Measurements from ENCODE around the gene ASB6. TPM values are rescaled to one million over a fixed set of nuclear protein-coding genes. Genes with fewer than 3 reads are reported as not detected.

Gene ASB6
- total and polyA plus RNA-seq, 2 experiments from 2014 or later: 8.8 to 19.8 TPM

DNA sequence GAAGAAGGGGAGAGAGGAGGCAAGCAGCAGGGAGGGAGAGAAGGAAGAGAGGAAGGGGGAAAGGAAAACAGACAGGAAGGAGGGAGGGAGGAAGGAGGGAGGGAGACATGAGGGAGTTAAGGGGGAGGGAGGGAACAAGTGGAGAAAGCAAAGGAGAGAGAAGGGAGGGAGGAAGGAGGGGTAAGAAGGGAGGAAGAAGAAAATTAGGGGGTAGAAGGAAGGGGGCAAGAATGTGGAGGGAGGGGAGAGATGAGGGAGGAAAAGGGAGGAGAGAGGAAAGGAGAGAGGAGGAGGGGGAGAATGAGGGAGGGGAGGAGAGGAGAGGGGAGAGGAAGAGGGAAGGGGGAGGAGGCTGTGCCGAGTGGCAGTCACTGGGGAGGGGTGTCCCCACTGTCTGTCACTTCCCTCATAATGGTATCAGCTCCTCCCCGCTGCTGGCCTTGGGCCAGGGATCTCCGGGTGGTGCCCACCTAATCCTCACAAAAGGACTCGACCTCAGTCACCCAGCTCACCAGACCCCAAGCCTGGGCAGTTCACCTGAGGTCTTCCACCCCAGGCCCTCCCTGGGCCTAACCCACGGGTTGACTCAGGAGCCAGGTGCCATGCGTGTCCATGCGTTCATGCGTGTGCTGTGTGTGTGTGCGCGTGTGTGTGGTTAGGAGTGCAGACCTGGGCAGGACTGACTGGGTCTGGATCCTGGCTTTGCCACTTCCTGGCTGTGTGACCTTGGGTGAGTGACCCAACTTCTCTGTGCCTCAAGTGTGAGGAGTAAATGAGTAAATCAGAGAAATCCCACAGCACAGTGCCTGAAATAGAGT lies 39.1 kb downstream of the ASB6 start:
- no peaks in the 10 kb centered on the region for H3K36me3 ChIP-seq (ENCODE audit: insufficient read depth)
- H3K27ac ChIP-seq (ENCODE audit: low read depth): no peak overlapping the region
- Mint-ChIP-seq H3K4me1 (peaks cover 28% of the 10 kb centered on the region), H3K27me3 (ENCODE audit: insufficient read depth, low read depth, poor library complexity) (peaks cover 32% of the 10 kb centered on the region), H3K27ac (no peak overlapping the region), H3K36me3 (ENCODE audit: low read depth) (no peaks in the 10 kb centered on the region), H3K4me3 (no peak overlapping the region; the same call in 2 of the 3 replicates), H3K9me3 (no peaks in the 10 kb centered on the region)
- TF ChIP-seq ZNF331 (CRISPR knock-in tag; IDR thresholded peaks at IDR 0.05; ENCODE audit: low read depth) (no peak), STAT1 (IDR thresholded peaks at IDR 0.05; ENCODE audit: unreplicated experiment) (no peak), EZH2phosphoT487 (IDR thresholded peaks at IDR 0.05; ENCODE audit: unreplicated experiment) (no peak), POLR2AphosphoS5 (IDR thresholded peaks at IDR 0.05; ENCODE audit: low read depth) (no peak), JUNB (IDR thresholded peaks at IDR 0.05; ENCODE audit: unreplicated experiment) (no peak), NANOG (IDR thresholded peaks at IDR 0.05; ENCODE audit: borderline replicate concordance) (no peak), ZNF114 (CRISPR knock-in tag; IDR thresholded peaks at IDR 0.05) (no peak), EZH2 (IDR thresholded peaks at IDR 0.05; ENCODE audit: low read depth, unreplicated experiment) (no peak), CREB1 (CRISPR knock-in tag; IDR thresholded peaks at IDR 0.05; ENCODE audit: low read depth) (no peak)
- TF ChIP-seq, protein P1, sequence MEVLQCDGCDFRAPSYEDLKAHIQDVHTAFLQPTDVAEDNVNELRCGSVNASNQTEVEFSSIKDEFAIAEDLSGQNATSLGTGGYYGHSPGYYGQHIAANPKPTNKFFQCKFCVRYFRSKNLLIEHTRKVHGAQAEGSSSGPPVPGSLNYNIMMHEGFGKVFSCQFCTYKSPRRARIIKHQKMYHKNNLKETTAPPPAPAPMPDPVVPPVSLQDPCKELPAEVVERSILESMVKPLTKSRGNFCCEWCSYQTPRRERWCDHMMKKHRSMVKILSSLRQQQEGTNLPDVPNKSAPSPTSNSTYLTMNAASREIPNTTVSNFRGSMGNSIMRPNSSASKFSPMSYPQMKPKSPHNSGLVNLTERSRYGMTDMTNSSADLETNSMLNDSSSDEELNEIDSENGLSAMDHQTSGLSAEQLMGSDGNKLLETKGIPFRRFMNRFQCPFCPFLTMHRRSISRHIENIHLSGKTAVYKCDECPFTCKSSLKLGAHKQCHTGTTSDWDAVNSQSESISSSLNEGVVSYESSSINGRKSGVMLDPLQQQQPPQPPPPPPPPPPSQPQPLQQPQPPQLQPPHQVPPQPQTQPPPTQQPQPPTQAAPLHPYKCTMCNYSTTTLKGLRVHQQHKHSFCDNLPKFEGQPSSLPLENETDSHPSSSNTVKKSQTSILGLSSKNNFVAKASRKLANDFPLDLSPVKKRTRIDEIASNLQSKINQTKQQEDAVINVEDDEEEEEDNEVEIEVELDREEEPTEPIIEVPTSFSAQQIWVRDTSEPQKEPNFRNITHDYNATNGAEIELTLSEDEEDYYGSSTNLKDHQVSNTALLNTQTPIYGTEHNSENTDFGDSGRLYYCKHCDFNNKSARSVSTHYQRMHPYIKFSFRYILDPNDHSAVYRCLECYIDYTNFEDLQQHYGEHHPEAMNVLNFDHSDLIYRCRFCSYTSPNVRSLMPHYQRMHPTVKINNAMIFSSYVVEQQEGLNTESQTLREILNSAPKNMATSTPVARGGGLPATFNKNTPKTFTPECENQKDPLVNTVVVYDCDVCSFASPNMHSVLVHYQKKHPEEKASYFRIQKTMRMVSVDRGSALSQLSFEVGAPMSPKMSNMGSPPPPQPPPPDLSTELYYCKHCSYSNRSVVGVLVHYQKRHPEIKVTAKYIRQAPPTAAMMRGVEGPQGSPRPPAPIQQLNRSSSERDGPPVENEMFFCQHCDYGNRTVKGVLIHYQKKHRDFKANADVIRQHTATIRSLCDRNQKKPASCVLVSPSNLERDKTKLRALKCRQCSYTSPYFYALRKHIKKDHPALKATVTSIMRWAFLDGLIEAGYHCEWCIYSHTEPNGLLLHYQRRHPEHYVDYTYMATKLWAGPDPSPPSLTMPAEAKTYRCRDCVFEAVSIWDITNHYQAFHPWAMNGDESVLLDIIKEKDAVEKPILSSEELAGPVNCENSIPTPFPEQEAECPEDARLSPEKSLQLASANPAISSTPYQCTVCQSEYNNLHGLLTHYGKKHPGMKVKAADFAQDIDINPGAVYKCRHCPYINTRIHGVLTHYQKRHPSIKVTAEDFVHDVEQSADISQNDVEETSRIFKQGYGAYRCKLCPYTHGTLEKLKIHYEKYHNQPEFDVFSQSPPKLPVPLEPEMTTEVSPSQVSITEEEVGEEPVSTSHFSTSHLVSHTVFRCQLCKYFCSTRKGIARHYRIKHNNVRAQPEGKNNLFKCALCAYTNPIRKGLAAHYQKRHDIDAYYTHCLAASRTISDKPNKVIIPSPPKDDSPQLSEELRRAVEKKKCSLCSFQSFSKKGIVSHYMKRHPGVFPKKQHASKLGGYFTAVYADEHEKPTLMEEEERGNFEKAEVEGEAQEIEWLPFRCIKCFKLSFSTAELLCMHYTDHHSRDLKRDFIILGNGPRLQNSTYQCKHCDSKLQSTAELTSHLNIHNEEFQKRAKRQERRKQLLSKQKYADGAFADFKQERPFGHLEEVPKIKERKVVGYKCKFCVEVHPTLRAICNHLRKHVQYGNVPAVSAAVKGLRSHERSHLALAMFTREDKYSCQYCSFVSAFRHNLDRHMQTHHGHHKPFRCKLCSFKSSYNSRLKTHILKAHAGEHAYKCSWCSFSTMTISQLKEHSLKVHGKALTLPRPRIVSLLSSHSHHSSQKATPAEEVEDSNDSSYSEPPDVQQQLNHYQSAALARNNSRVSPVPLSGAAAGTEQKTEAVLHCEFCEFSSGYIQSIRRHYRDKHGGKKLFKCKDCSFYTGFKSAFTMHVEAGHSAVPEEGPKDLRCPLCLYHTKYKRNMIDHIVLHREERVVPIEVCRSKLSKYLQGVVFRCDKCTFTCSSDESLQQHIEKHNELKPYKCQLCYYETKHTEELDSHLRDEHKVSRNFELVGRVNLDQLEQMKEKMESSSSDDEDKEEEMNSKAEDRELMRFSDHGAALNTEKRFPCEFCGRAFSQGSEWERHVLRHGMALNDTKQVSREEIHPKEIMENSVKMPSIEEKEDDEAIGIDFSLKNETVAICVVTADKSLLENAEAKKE (CRISPR knock-in tag; IDR thresholded peaks at IDR 0.05): no peak
- TF ChIP-seq, protein P2, sequence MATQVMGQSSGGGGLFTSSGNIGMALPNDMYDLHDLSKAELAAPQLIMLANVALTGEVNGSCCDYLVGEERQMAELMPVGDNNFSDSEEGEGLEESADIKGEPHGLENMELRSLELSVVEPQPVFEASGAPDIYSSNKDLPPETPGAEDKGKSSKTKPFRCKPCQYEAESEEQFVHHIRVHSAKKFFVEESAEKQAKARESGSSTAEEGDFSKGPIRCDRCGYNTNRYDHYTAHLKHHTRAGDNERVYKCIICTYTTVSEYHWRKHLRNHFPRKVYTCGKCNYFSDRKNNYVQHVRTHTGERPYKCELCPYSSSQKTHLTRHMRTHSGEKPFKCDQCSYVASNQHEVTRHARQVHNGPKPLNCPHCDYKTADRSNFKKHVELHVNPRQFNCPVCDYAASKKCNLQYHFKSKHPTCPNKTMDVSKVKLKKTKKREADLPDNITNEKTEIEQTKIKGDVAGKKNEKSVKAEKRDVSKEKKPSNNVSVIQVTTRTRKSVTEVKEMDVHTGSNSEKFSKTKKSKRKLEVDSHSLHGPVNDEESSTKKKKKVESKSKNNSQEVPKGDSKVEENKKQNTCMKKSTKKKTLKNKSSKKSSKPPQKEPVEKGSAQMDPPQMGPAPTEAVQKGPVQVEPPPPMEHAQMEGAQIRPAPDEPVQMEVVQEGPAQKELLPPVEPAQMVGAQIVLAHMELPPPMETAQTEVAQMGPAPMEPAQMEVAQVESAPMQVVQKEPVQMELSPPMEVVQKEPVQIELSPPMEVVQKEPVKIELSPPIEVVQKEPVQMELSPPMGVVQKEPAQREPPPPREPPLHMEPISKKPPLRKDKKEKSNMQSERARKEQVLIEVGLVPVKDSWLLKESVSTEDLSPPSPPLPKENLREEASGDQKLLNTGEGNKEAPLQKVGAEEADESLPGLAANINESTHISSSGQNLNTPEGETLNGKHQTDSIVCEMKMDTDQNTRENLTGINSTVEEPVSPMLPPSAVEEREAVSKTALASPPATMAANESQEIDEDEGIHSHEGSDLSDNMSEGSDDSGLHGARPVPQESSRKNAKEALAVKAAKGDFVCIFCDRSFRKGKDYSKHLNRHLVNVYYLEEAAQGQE (IDR thresholded peaks at IDR 0.05; ENCODE audit: unreplicated experiment): no peak
- TF ChIP-seq, protein P3, sequence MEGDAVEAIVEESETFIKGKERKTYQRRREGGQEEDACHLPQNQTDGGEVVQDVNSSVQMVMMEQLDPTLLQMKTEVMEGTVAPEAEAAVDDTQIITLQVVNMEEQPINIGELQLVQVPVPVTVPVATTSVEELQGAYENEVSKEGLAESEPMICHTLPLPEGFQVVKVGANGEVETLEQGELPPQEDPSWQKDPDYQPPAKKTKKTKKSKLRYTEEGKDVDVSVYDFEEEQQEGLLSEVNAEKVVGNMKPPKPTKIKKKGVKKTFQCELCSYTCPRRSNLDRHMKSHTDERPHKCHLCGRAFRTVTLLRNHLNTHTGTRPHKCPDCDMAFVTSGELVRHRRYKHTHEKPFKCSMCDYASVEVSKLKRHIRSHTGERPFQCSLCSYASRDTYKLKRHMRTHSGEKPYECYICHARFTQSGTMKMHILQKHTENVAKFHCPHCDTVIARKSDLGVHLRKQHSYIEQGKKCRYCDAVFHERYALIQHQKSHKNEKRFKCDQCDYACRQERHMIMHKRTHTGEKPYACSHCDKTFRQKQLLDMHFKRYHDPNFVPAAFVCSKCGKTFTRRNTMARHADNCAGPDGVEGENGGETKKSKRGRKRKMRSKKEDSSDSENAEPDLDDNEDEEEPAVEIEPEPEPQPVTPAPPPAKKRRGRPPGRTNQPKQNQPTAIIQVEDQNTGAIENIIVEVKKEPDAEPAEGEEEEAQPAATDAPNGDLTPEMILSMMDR (conservative IDR thresholded peaks at IDR 0.05; ENCODE audit: low read depth in 2 of 2): no peak
- TF ChIP-seq, protein P4, sequence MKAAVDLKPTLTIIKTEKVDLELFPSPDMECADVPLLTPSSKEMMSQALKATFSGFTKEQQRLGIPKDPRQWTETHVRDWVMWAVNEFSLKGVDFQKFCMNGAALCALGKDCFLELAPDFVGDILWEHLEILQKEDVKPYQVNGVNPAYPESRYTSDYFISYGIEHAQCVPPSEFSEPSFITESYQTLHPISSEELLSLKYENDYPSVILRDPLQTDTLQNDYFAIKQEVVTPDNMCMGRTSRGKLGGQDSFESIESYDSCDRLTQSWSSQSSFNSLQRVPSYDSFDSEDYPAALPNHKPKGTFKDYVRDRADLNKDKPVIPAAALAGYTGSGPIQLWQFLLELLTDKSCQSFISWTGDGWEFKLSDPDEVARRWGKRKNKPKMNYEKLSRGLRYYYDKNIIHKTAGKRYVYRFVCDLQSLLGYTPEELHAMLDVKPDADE (IDR thresholded peaks at IDR 0.05): no peak
- no peaks in the 10 kb centered on the region for H3K9me2 ChIP-seq (ENCODE audit: insufficient read depth)
- H3K4me3 ChIP-seq: no peak overlapping the region
- ATAC-seq (no peak), DNase-seq (ENCODE audit: low spot score) (peak; percentile 74)
- H2AFZ ChIP-seq: no peak overlapping the region
- 0 out of 2 replicates have a peak overlapping the region, but pooled peaks have one; percentile 26 for H3K4me2 ChIP-seq
- H4K20me1 ChIP-seq (replicated peaks; ENCODE audit: insufficient read depth): no peaks in the 10 kb centered on the region
- peaks cover 33% of the 10 kb centered on the region for H3K4me1 ChIP-seq (ENCODE audit: insufficient read depth)
- 0 out of 2 replicates have a peak, but pooled peaks cover 4% of the 10 kb centered on the region for H3F3A ChIP-seq (replicated peaks; ENCODE audit: low read depth)
- H3K27me3 ChIP-seq (ENCODE audit: insufficient read depth): peaks cover 18% of the 10 kb centered on the region
- no peaks in the 10 kb centered on the region for H3K79me2 ChIP-seq (replicated peaks; ENCODE audit: insufficient read depth)
